Measurements from ENCODE around the gene CAST. TPM values are rescaled to one million over a fixed set of nuclear protein-coding genes. Genes with fewer than 3 reads are reported as not detected.

The CAST gene
- total RNA-seq, 1 experiment from 2014 or later, result 52.3 TPM

- Mint-ChIP-seq H3K9me3 (0 out of 5 replicates have a peak, but pooled peaks cover 0 to 2% of the 10 kb centered on the region in 2 experiments), H3K36me3 (ENCODE audit: insufficient read depth in 1 of 3, low read depth in 3 of 3) (no peaks in the 10 kb centered on the region; a peak in 1 of 7 replicates), H3K4me3 (no peak overlapping the region), H3K4me1 (peaks cover 5 to 18% of the 10 kb centered on the region in 2 experiments; a peak in 3 of 4 replicates), H3K27me3 (ENCODE audit: low read depth) (no peaks in the 10 kb centered on the region; the same call in 1 of the 2 replicates), H3K27ac (no peak overlapping the region)
- Histone ChIP-seq H3K79me2 (ENCODE audit: insufficient read depth, low read length) (no peaks in the 10 kb centered on the region), H3K23ac (ENCODE audit: insufficient read length, low read depth, low read length) (no peak overlapping the region), H2BK20ac (ENCODE audit: low read depth, low read length, poor library complexity, severe bottlenecking) (no peak overlapping the region), H4K5ac (ENCODE audit: insufficient read length, low read depth, low read length) (no peak overlapping the region), H3K4me1 (ENCODE audit: insufficient read depth, low read length) (no peaks in the 10 kb centered on the region), H3K56ac (ENCODE audit: insufficient read length, low read depth, low read length) (no peak overlapping the region), H3K27ac (ENCODE audit: insufficient read length, low read depth, low read length) (no peak overlapping the region), H3K18ac (ENCODE audit: insufficient read length, low read depth, low read length) (no peak overlapping the region), H4K20me1 (ENCODE audit: control insufficient read depth, insufficient read depth, insufficient read length) (no peaks in the 10 kb centered on the region), H2BK120ac (ENCODE audit: low read depth, low read length, poor library complexity, severe bottlenecking) (no peak overlapping the region), H2BK5ac (ENCODE audit: insufficient read length, low read length) (no peak overlapping the region), H3K9me3 (ENCODE audit: control insufficient read depth, low read depth, low read length) (no peaks in the 10 kb centered on the region), H3K27me3 (ENCODE audit: insufficient read depth, low read length) (no peaks in the 10 kb centered on the region), H3K79me1 (ENCODE audit: insufficient read depth, low read depth, low read length, poor library complexity, severe bottlenecking) (no peaks in the 10 kb centered on the region), H2BK12ac (ENCODE audit: insufficient read length, low read depth, low read length) (no peak overlapping the region), H2AFZ (ENCODE audit: low read length) (no peak overlapping the region), H3K9ac (ENCODE audit: extremely low read depth, insufficient read length, low read length) (no peak overlapping the region), H4K8ac (replicated peaks; ENCODE audit: insufficient read length, low read depth, low read length) (no peak overlapping the region), H3K23me2 (ENCODE audit: insufficient read length, low read depth, low read length, poor library complexity, severe bottlenecking) (no peaks in the 10 kb centered on the region), H3K4ac (ENCODE audit: low read depth, low read length) (no peak overlapping the region), H3K14ac (ENCODE audit: insufficient read depth, low read length) (no peak overlapping the region), H2AK5ac (ENCODE audit: insufficient read length, low read length) (no peak overlapping the region), H2BK15ac (ENCODE audit: low read depth, low read length) (no peak overlapping the region), H3T11ph (ENCODE audit: low read length) (no peak overlapping the region), H4K91ac (ENCODE audit: insufficient read length, low read depth, low read length) (no peak overlapping the region), H3K4me2 (ENCODE audit: insufficient read depth, insufficient read length, low read length) (no peak overlapping the region)
- WGBS (ENCODE audit: extremely low coverage, insufficient read length, low lambda C conversion rate), result no CpG with 5 or more reads among the region's 2 CpGs
- no peak for DNase-seq
- TF ChIP-seq, protein P1, sequence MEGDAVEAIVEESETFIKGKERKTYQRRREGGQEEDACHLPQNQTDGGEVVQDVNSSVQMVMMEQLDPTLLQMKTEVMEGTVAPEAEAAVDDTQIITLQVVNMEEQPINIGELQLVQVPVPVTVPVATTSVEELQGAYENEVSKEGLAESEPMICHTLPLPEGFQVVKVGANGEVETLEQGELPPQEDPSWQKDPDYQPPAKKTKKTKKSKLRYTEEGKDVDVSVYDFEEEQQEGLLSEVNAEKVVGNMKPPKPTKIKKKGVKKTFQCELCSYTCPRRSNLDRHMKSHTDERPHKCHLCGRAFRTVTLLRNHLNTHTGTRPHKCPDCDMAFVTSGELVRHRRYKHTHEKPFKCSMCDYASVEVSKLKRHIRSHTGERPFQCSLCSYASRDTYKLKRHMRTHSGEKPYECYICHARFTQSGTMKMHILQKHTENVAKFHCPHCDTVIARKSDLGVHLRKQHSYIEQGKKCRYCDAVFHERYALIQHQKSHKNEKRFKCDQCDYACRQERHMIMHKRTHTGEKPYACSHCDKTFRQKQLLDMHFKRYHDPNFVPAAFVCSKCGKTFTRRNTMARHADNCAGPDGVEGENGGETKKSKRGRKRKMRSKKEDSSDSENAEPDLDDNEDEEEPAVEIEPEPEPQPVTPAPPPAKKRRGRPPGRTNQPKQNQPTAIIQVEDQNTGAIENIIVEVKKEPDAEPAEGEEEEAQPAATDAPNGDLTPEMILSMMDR (conservative IDR thresholded peaks at IDR 0.05), result no peak
Measured at GRCh38 chr5:96625365-96625764, 36.8 kb upstream of the CAST start.

Measured in H9 (cell line).